H9 (cell line): ENCODE results near the gene YY1. TPM values are rescaled to one million over a fixed set of nuclear protein-coding genes. Genes with fewer than 3 reads are reported as not detected.

Experiments used
- DNase-seq: peaks from one replicate; pipeline ENCODE4 v3.0.0-alpha.2; 2017
- H2AFZ ChIP-seq: one replicate; pipeline ENCODE4 v1.6.1; 2013; ENCODE audit warnings: mild to moderate bottlenecking, low read length, control low read depth, moderate library complexity
- H2AK5ac ChIP-seq: 2 replicates; pipeline ENCODE4 v1.6.1; 2013; ENCODE audit warnings: low read length, control low read depth, mixed read lengths; ENCODE audit not compliant: insufficient read length
- H2BK120ac ChIP-seq: one replicate; pipeline ENCODE4 v1.6.1; 2013; ENCODE audit warnings: low read depth, mild to moderate bottlenecking, low read length, control low read depth, inconsistent platforms; ENCODE audit not compliant: poor library complexity, severe bottlenecking
- H2BK12ac ChIP-seq: 2 replicates; pipeline ENCODE4 v1.6.1; 2013; ENCODE audit warnings: low read length, control low read depth, mixed read lengths, low read depth; ENCODE audit not compliant: insufficient read length
- H2BK15ac ChIP-seq: 2 replicates; pipeline ENCODE4 v1.6.1; 2013; ENCODE audit warnings: low read depth, low read length, control low read depth
- H2BK20ac ChIP-seq: one replicate; pipeline ENCODE4 v1.6.1; 2013; ENCODE audit warnings: low read depth, mild to moderate bottlenecking, low read length, control low read depth, inconsistent platforms; ENCODE audit not compliant: poor library complexity, severe bottlenecking
- H2BK5ac ChIP-seq: 2 replicates; pipeline ENCODE4 v1.6.1; 2013; ENCODE audit warnings: low read length, control low read depth, mixed read lengths; ENCODE audit not compliant: insufficient read length
- H3K14ac ChIP-seq: 2 replicates; pipeline ENCODE4 v1.6.1; 2013; ENCODE audit warnings: low read length, control low read depth; ENCODE audit not compliant: insufficient read depth
- H3K18ac ChIP-seq: 2 replicates; pipeline ENCODE4 v1.6.1; 2013; ENCODE audit warnings: low read depth, mild to moderate bottlenecking, mixed read lengths, low read length, control low read depth; ENCODE audit not compliant: insufficient read length
- H3K23ac ChIP-seq: 2 replicates; pipeline ENCODE4 v1.6.1; 2013; ENCODE audit warnings: low read length, control low read depth, mixed read lengths, low read depth; ENCODE audit not compliant: insufficient read length
- H3K23me2 ChIP-seq: 2 replicates; pipeline ENCODE4 v1.6.1; 2013; ENCODE audit warnings: low read depth, mild to moderate bottlenecking, mixed read lengths, low read length, control low read depth; ENCODE audit not compliant: insufficient read length, poor library complexity, severe bottlenecking
- H3K27ac ChIP-seq: 2 replicates; pipeline ENCODE4 v1.5.1; 2013; ENCODE audit warnings: low read length, control low read depth, mixed read lengths, low read depth; ENCODE audit not compliant: insufficient read length
- H3K27me3 ChIP-seq: 2 replicates; pipeline ENCODE4 v1.6.1; 2013; ENCODE audit warnings: low read length, control low read depth, inconsistent platforms; ENCODE audit not compliant: insufficient read depth
- H3K4ac ChIP-seq: 2 replicates; pipeline ENCODE4 v1.6.1; 2013; ENCODE audit warnings: low read depth, mild to moderate bottlenecking, control low read depth, inconsistent platforms, low read length, moderate library complexity
- H3K4me1 ChIP-seq: 2 replicates; pipeline ENCODE4 v1.6.1; 2013; ENCODE audit warnings: low read length, control low read depth, inconsistent platforms; ENCODE audit not compliant: insufficient read depth
- H3K4me2 ChIP-seq: 2 replicates; pipeline ENCODE4 v1.6.1; 2013; ENCODE audit warnings: low read length, control low read depth, mixed read lengths; ENCODE audit not compliant: insufficient read length, insufficient read depth
- H3K56ac ChIP-seq: 2 replicates; pipeline ENCODE4 v1.6.1; 2013; ENCODE audit warnings: low read depth, mild to moderate bottlenecking, mixed read lengths, low read length, control low read depth; ENCODE audit not compliant: insufficient read length
- H3K79me1 ChIP-seq: 2 replicates; pipeline ENCODE4 v1.6.1; 2013; ENCODE audit warnings: low read depth, mild to moderate bottlenecking, moderate library complexity, low read length, control low read depth, inconsistent platforms; ENCODE audit not compliant: insufficient read depth, poor library complexity, severe bottlenecking
- H3K79me2 ChIP-seq: 2 replicates; pipeline ENCODE4 v1.6.1; 2013; ENCODE audit warnings: low read length, control low read depth, inconsistent platforms; ENCODE audit not compliant: insufficient read depth
- H3K9ac ChIP-seq: 2 replicates; pipeline ENCODE4 v1.6.1; 2013; ENCODE audit warnings: low read length, control low read depth, mixed read lengths; ENCODE audit not compliant: insufficient read length; ENCODE audit errors: extremely low read depth
- H3K9me3 ChIP-seq: one replicate; pipeline ENCODE4 v1.6.1; 2013; ENCODE audit warnings: low read depth, low read length, inconsistent platforms; ENCODE audit not compliant: control insufficient read depth
- H3T11ph ChIP-seq: one replicate; pipeline ENCODE4 v1.6.1; 2013; ENCODE audit warnings: mild to moderate bottlenecking, low read length, control low read depth, inconsistent platforms
- H4K20me1 ChIP-seq: one replicate; pipeline ENCODE4 v1.6.1; 2013; ENCODE audit not compliant: control insufficient read depth, insufficient read length, insufficient read depth
- H4K5ac ChIP-seq: 2 replicates; pipeline ENCODE4 v1.6.1; 2013; ENCODE audit warnings: low read depth, mild to moderate bottlenecking, mixed read lengths, low read length, control low read depth; ENCODE audit not compliant: insufficient read length
- H4K8ac ChIP-seq: replicated peaks from 2 replicates; pipeline ENCODE4 v1.6.1; 2013; ENCODE audit warnings: low read length, control low read depth, mixed read lengths, low read depth; ENCODE audit not compliant: insufficient read length
- H4K91ac ChIP-seq: 2 replicates; pipeline ENCODE4 v1.6.1; 2013; ENCODE audit warnings: low read depth, mild to moderate bottlenecking, moderate library complexity, mixed read lengths, low read length, control low read depth; ENCODE audit not compliant: insufficient read length
- H3K27ac Mint-ChIP-seq, 3 experiments: 2 replicates in 2 of 3; 3 replicates in 1 of 3; pipeline ENCODE4 v1.8.0; 2020 to 2021; ENCODE audit warnings: mixed read lengths in 3 of 3, mild to moderate bottlenecking in 1 of 3, moderate library complexity in 1 of 3
- H3K27me3 Mint-ChIP-seq: 2 replicates; pipeline ENCODE4 v1.8.0; 2021; ENCODE audit warnings: low read depth, mild to moderate bottlenecking, moderate library complexity, mixed read lengths
- H3K36me3 Mint-ChIP-seq, 3 experiments: 2 replicates in 2 of 3; 3 replicates in 1 of 3; pipeline ENCODE4 v1.8.0; 2020 to 2021; ENCODE audit warnings: low read depth in 3 of 3, mixed read lengths in 3 of 3; ENCODE audit not compliant: insufficient read depth in 1 of 3
- H3K4me1 Mint-ChIP-seq, 2 experiments: 2 replicates each; pipeline ENCODE4 v1.8.0; 2020; ENCODE audit warnings: mixed read lengths in 2 of 2
- H3K4me3 Mint-ChIP-seq, 2 experiments: 2 replicates in 1 of 2; 3 replicates in 1 of 2; pipeline ENCODE4 v1.8.0; 2020 to 2021; ENCODE audit warnings: mild to moderate bottlenecking in 2 of 2, mixed read lengths in 2 of 2, moderate library complexity in 1 of 2
- H3K9me3 Mint-ChIP-seq, 2 experiments: 2 replicates in 1 of 2; 3 replicates in 1 of 2; pipeline ENCODE4 v1.8.0; 2020; ENCODE audit warnings: mild to moderate bottlenecking in 2 of 2, mixed read lengths in 2 of 2, moderate library complexity in 1 of 2
- CTCF ChIP-seq: fragments of 200-600 bp; sonication (generic); conservative IDR thresholded peaks from 3 replicates; pipeline ENCODE4 v1.8.0; 2021; ENCODE audit warnings: antibody characterized with exemption, mild to moderate bottlenecking
- WGBS: extraction: QIAGEN DNeasy Blood & Tissue Kit; methylation state at CpG from one replicate; pipeline ENCODE4 v1.1.7; 2013; ENCODE audit warnings: missing lambda C conversion rate, low lambda C conversion rate, mixed read lengths; ENCODE audit not compliant: insufficient read length; ENCODE audit errors: extremely low coverage; 5-methylcytosine and 5-hydroxymethylcytosine counted together
- total RNA-seq: library from RNA; stranded (reverse); gene quantifications from 2 replicates; pipeline ENCODE4 v1.2.1, GENCODE V29; 2021

The YY1 gene
- total RNA-seq, 1 experiment from 2014 or later = 103 TPM

GRCh38 chr14:100214770-100215083, 24.2 kb upstream of the YY1 start:
- no peak overlapping the region for H3K4ac ChIP-seq
- peaks cover 1% of the 10 kb centered on the region for H3K27me3 Mint-ChIP-seq
- peak overlapping the region; percentile 66 to 75 for H3K4me3 Mint-ChIP-seq
- H3K36me3 Mint-ChIP-seq = no peaks in the 10 kb centered on the region; a peak in 2 of 7 replicates
- no peak overlapping the region for H2BK20ac ChIP-seq
- no peak overlapping the region for H4K91ac ChIP-seq
- no peak for TF ChIP-seq CTCF
- H3K4me2 ChIP-seq = peak overlapping the region; percentile 30
- no peak overlapping the region for H2BK15ac ChIP-seq
- no peak overlapping the region for H2AFZ ChIP-seq
- peaks cover 17 to 20% of the 10 kb centered on the region in 2 experiments for H3K4me1 Mint-ChIP-seq
- H3K79me1 ChIP-seq = no peaks in the 10 kb centered on the region
- H3T11ph ChIP-seq = no peak overlapping the region
- no peak overlapping the region for H4K8ac ChIP-seq
- H3K23ac ChIP-seq = no peak overlapping the region
- H3K27ac ChIP-seq = peak overlapping the region; percentile 26
- H2BK120ac ChIP-seq = no peak overlapping the region
- no peak overlapping the region for H3K56ac ChIP-seq
- peak overlapping the region; percentile 98 to 100 (median 98) for H3K27ac Mint-ChIP-seq
- no CpG with 5 or more reads among the region's 12 CpGs for WGBS
- H3K4me1 ChIP-seq = peaks cover 2% of the 10 kb centered on the region; the same call in 1 of the 2 replicates
- H3K18ac ChIP-seq = peak overlapping the region; percentile 53
- no peaks in the 10 kb centered on the region for H3K79me2 ChIP-seq
- H3K23me2 ChIP-seq = peaks cover 4% of the 10 kb centered on the region
- H4K5ac ChIP-seq = no peak overlapping the region
- H3K27me3 ChIP-seq = no peaks in the 10 kb centered on the region
- no peak overlapping the region for H2BK12ac ChIP-seq
- no peaks in the 10 kb centered on the region for H4K20me1 ChIP-seq
- no peak overlapping the region for H2BK5ac ChIP-seq
- no peak for DNase-seq
- no peaks in the 10 kb centered on the region for H3K9me3 Mint-ChIP-seq
- no peaks in the 10 kb centered on the region for H3K9me3 ChIP-seq
- peak overlapping the region; percentile 14 for H3K9ac ChIP-seq
- H3K14ac ChIP-seq = peak overlapping the region; percentile 51; the same call in 1 of the 2 replicates
- H2AK5ac ChIP-seq = no peak overlapping the region
